Activated CD4-positive, alpha-beta T cell treated with anti-CD3 and anti-CD28 coated beads for 48 hours (primary cell): ENCODE results near the gene VNN1.
"Not testable (repeated sequence)": the region's sequence is repeated elsewhere in the genome, so short reads cannot be mapped to it uniquely, and the experiment has no call there.

Experiments
- DNase-seq: peaks from one replicate; pipeline ENCODE4 v3.0.0-alpha.2; 2020

VNN1 gene

GRCh38 chr6:132719736-132720448 lies 6.0 kb upstream of the VNN1 start:
- DNase-seq = no peak

GRCh38 chr6:132715881-132716637 lies 2.2 kb upstream of the VNN1 start:
- no peak for DNase-seq

- DNase-seq = no peak
Observed at GRCh38 chr6:132715204-132715603, 1.3 kb upstream of the VNN1 start.

GRCh38 chr6:132714160-132714559 lies 305 bp upstream of the VNN1 start:
- DNase-seq = no peak

DNA sequence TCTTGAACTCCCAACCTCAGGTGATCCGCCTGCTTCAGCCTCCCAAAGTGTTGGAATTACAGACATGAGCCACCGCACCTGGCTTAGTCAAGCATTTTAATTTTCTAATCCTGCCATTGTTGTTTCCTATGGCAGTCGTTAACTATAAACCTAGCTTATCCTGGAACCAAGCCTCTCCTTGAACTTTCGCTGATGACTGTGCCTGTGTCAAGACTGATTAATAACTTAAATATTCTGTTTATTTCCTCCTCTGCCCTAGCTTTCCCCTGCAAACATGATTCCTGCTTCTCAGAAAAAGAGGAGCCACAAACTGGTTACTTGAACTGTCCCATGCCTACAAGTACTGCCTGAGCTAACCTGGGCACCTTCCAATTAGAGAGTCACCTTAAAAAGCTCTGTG lies 1.5 kb downstream of the VNN1 start:
- no peak for DNase-seq

DNA sequence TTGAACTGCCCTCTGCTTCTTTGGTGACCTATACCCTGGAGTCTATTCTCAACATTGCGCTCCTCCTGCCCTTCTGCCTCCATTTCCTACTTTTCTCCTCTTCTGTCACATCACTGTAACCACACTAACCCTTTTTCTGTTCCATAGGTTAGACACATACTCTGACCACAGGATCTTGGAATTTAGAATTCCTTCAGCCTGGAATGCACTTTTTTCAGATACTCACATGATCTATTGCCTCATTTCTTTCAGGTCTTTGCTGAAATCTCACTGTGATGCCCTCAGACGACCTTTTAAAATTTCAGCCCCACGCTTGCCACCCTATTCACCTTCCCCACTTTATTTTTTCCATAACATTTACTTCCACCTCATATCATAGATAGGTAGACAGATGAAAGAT lies 5.1 kb downstream of the VNN1 start:
- DNase-seq = no peak

- DNase-seq = no peak
Observed at GRCh38 chr6:132708002-132708401, 5.9 kb downstream of the VNN1 start.

DNA sequence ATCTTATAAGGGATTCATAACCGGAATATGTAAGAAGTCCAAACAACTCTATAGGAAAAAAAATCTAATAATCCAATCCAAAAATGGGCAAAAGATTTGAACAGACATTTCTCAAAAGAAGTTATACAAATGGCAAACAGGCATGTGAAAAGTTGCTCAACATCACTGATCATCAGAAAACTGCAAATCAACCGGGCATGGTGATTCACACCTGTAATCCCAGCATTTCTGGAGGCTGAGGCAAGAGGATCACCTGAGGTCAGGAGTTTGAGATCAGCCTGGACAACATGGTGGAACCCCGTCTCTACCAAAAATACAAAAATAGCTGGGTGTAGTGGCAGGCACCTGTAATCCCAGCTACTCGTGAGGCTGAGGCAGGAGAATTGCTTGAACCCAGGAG lies 7.1 kb downstream of the VNN1 start:
- DNase-seq = not testable (repeated sequence)

DNA sequence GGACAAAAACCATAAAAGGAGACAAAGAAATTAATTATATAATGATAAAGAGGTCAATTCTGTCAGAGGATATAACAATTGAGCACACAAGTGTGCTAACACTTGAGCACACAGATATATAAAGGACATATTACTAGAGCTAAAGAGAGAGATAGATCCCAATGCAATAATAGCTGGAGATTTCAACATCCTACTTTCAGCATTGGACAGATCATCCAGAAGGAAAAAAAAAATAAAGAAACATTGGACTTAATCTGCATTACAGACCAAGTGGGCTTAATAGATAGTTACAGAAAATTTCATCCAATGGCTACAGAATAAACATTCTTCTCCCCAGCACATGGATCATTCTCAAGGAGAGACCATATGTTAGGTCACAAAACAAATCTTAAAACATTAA lies 9.9 kb downstream of the VNN1 start:
- DNase-seq = no peak

- no peak for DNase-seq
Observed at GRCh38 chr6:132698608-132699007, 15.2 kb downstream of the VNN1 start.

GRCh38 chr6:132695773-132696172 lies 18.1 kb downstream of the VNN1 start:
- DNase-seq = no peak

GRCh38 chr6:132693478-132693877 lies 20.4 kb downstream of the VNN1 start:
- no peak for DNase-seq

DNA sequence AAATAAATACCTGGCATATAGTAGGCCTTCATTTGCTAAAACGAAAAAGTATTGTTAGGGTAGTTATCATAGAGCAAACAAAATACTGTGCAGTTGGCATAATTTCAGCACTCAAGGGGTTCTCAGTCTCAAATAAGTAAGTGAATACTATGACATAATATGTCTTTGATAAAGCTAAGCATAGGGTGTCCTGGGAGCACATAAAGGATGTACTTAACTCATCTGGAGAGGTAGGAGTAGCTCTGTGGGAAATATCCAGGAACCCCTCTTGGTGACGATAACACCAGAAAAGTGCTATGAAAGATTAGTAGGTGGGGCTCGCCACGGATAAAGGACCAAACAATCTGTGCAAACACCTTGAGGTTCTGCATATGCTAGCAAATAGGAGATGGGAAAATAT lies 23.2 kb downstream of the VNN1 start:
- no peak for DNase-seq

DNA sequence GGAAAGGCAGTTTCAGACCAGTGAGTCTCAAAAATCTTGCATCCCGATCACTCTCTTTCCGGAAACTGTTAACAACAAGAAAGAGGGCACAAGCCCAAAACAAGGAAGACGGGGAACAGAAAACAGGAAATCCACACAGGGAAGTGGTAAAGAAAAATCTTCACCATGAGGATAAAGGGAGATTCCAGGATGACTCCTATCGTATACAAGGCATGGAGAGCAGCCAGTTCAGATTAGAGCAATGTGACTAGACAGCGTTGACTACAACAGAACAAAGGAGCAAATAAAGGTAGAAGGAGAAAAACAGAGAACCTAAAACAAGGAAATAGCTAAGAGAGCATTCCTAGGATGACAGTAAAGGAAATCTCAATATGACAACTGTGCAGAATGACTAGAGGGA lies 26.5 kb downstream of the VNN1 start:
- DNase-seq = no peak

- no peak for DNase-seq
Observed at GRCh38 chr6:132686531-132686930, 27.3 kb downstream of the VNN1 start.

- no peak for DNase-seq
Observed at GRCh38 chr6:132685009-132685408, 28.8 kb downstream of the VNN1 start.

GRCh38 chr6:132684272-132684671 lies 29.6 kb downstream of the VNN1 start:
- DNase-seq = no peak

DNA sequence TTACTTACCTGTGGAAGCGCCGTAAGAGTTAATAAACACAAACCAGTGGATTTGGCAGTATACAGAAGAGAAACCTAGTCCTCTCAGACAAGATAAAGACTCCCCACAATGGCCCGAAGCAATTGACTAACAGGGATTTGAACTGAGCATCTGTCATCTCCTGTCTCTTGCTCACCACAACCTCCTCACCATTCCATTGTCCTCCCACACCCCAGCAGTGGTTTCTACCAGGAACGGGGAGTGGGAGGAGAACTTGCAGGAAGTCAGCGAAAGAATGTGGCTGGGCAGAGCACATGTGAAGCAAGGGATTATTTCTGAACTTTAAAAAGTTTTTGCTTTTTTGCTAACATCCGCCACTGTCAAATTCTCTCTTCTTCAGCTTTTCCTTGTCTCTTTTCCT lies 30.3 kb downstream of the VNN1 start:
- no peak for DNase-seq

GRCh38 chr6:132679094-132679493 lies 34.8 kb downstream of the VNN1 start:
- not testable (repeated sequence) for DNase-seq

GRCh38 chr6:132675749-132676148 lies 38.1 kb downstream of the VNN1 start:
- DNase-seq = no peak

DNA sequence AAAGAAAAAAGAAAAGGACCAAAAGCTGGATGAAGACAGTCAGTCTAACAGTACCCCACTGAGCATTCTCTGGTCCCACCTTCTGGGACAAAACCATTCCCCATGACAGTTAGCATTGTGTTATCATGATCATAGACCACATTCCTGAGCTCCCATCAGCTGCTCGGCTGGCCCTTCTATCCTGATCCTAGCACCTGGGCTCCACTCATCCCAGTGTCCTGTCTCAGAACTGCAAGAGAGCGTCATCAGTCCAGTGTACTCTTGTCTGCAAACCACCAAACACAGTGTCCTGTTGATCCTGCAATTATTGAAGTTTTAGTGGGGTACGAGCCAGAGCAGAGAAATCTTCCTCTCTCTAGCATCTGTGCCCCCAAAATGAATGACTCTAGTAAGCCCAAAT lies 38.9 kb downstream of the VNN1 start:
- DNase-seq = no peak

DNA sequence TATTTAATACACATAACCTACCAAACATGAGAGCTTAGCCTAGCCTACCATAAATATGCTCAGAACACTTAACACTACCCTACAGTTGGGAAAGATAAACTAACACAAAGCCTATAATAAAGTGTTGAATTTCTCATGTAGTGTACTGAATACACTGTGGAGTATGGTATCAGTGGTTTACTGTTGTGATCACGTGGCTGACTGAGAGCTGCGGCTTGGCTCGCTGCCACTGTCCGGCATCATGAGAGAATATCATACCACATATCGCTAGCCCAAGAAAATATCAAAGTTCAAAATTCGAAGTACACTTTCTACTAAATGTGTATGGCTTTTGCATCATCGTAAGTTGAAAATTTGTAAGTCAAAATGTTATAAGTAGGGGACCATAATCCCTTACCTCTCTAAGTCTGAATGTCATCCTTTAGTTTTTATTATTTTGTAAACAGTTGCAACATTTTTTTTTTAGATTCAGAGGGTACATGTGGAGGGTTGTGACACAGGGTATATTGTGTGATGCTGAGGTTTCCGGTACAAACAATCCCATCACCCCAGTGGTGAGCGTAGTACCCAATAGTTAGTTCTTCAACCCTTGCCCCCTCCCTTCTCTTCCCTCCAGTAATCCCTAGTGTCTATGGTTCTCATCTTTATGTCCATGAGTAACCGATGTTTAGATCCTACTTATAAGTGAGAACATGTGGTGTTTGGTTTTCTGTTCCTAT lies 40.3 kb downstream of the VNN1 start:
- DNase-seq = no peak

GRCh38 chr6:132671295-132671694 lies 42.6 kb downstream of the VNN1 start:
- no peak for DNase-seq

GRCh38 chr6:132669690-132670291 lies 44.1 kb downstream of the VNN1 start:
- no peak for DNase-seq
